Liver (tissue), 9 donors: ENCODE results near the gene UNC13C. TPM values are rescaled to one million over a fixed set of nuclear protein-coding genes. Genes with fewer than 3 reads are reported as not detected.

Experiments used
- DNase-seq: peaks from one replicate; pipeline ENCODE4 v3.0.0-alpha.2; 2017; ENCODE audit warnings: low spot score
- H3K27ac ChIP-seq, 2 donors: one replicate each; pipeline ENCODE4 v1.7.0; 2013; ENCODE audit warnings: inconsistent platforms in 2 of 2, low read length in 2 of 2, control low read depth in 1 of 2, low read depth in 1 of 2, mild to moderate bottlenecking in 1 of 2
- H3K27me3 ChIP-seq, 4 donors: one replicate each; pipeline versions ENCODE4 v1.6.1 to v1.7.0; 2013; ENCODE audit warnings: low read length in 3 of 4, inconsistent platforms in 1 of 4, mild to moderate bottlenecking in 1 of 4, moderate library complexity in 1 of 4; ENCODE audit not compliant: control insufficient read depth in 4 of 4, insufficient read depth in 4 of 4
- H3K36me3 ChIP-seq, 4 donors: one replicate each; pipeline versions ENCODE4 v1.6.1 to v1.7.0; 2013; ENCODE audit warnings: low read length in 3 of 4, mild to moderate bottlenecking in 3 of 4, low read depth in 1 of 4, moderate library complexity in 1 of 4; ENCODE audit not compliant: control insufficient read depth in 4 of 4, insufficient read depth in 3 of 4
- H3K4me1 ChIP-seq, 4 donors: one replicate each; pipeline versions ENCODE4 v1.6.1 to v1.7.0; 2013; ENCODE audit warnings: low read length in 3 of 4, mild to moderate bottlenecking in 3 of 4, moderate library complexity in 1 of 4; ENCODE audit not compliant: control insufficient read depth in 4 of 4, insufficient read depth in 4 of 4
- H3K4me3 ChIP-seq, 3 donors: one replicate each; pipeline versions ENCODE4 v1.6.1 to v1.7.0; 2013; ENCODE audit warnings: low read length in 3 of 3, control low read depth in 1 of 3, low read depth in 1 of 3, mild to moderate bottlenecking in 1 of 3
- H3K9ac ChIP-seq, 2 donors: one replicate each; pipeline ENCODE4 v1.7.0; 2013; ENCODE audit warnings: low read length in 2 of 2, mild to moderate bottlenecking in 2 of 2, moderate library complexity in 2 of 2, control low read depth in 1 of 2, low read depth in 1 of 2
- H3K9me3 ChIP-seq, 4 donors: one replicate each; pipeline versions ENCODE4 v1.6.1 to v1.7.0; 2013; ENCODE audit warnings: low read length in 3 of 4; ENCODE audit not compliant: control insufficient read depth in 4 of 4
- EGR1 ChIP-seq, 2 donors: IDR thresholded peaks; 2 replicates each; pipeline ENCODE4 v1.6.1; 2016 to 2018; ENCODE audit warnings: antibody characterized with exemption in 2 of 2, low read depth in 2 of 2
- FOXA2 ChIP-seq: IDR thresholded peaks from 2 replicates; pipeline ENCODE4 v1.6.1; 2016; ENCODE audit warnings: antibody characterized with exemption
- GABPA ChIP-seq, 2 donors: IDR thresholded peaks in 1 of 2; conservative IDR thresholded peaks in 1 of 2; 2 replicates each; pipeline ENCODE4 v1.6.1; 2016; ENCODE audit warnings: antibody characterized with exemption in 2 of 2, mild to moderate bottlenecking in 1 of 2, moderate library complexity in 1 of 2
- HNF4G ChIP-seq: IDR thresholded peaks from 2 replicates; pipeline ENCODE4 v1.6.1; 2016; ENCODE audit warnings: antibody characterized with exemption
- JUND ChIP-seq, 2 donors: IDR thresholded peaks; 2 replicates each; pipeline ENCODE4 v1.6.1; 2016; ENCODE audit warnings: antibody characterized with exemption in 2 of 2
- RAD21 ChIP-seq, 2 donors: IDR thresholded peaks; 2 replicates each; pipeline ENCODE4 v1.6.1; 2016; ENCODE audit warnings: antibody characterized with exemption in 2 of 2, mild to moderate bottlenecking in 2 of 2
- RXRA ChIP-seq, 2 donors: IDR thresholded peaks; 2 replicates each; pipeline ENCODE4 v1.6.1; 2017 to 2018; ENCODE audit warnings: antibody characterized with exemption in 2 of 2, mild to moderate bottlenecking in 1 of 2
- SP1 ChIP-seq: IDR thresholded peaks from 2 replicates; pipeline ENCODE4 v1.6.1; 2018; ENCODE audit warnings: antibody characterized with exemption, mild to moderate bottlenecking
- TAF1 ChIP-seq: conservative IDR thresholded peaks from 2 replicates; pipeline ENCODE4 v1.6.1; 2016; ENCODE audit warnings: antibody characterized with exemption, mild to moderate bottlenecking
- WGBS: extraction: QIAGEN DNeasy Blood & Tissue Kit; methylation state at CpG from one replicate; pipeline ENCODE4 v1.1.7; 2013; 5-methylcytosine and 5-hydroxymethylcytosine counted together
- polyA plus RNA-seq, 2 donors: library from polyadenylated mRNA; stranded (reverse) in 1 of 2; unstranded in 1 of 2; fragments of 200-250 nt in 1 of 2; fragments of >200 nt in 1 of 2; fragmentation: Nextera tagmentation in 1 of 2; extraction: Ambion mirVana in 1 of 2; gene quantifications; one replicate each; pipeline versions ENCODE4 v1.2.1 to v1.2.3, GENCODE V29; 2013 to 2015
- total RNA-seq, 2 donors: library from RNA; depleted of rRNA; stranded (reverse); fragments of >200 nt; gene quantifications; one replicate each; pipeline ENCODE4 v1.2.3, GENCODE V29; 2014
- TF ChIP-seq, protein P1 (sequence below): IDR thresholded peaks from 2 replicates; pipeline ENCODE4 v1.6.1; 2016; ENCODE audit warnings: antibody characterized with exemption
- TF ChIP-seq, protein P2 (sequence below): IDR thresholded peaks from 2 replicates; pipeline ENCODE4 v1.6.1; 2016; ENCODE audit warnings: antibody characterized with exemption
- TF ChIP-seq, protein P3 (sequence below): IDR thresholded peaks from 2 replicates; pipeline ENCODE4 v1.6.1; 2016; ENCODE audit warnings: antibody characterized with exemption
- TF ChIP-seq, protein P4 (sequence below): IDR thresholded peaks from 2 replicates; pipeline ENCODE4 v1.6.1; 2016; ENCODE audit warnings: antibody characterized with exemption, mild to moderate bottlenecking
- TF ChIP-seq, protein P5 (sequence below): fragments of 150-350 bp; IDR thresholded peaks from 2 replicates; pipeline ENCODE4 v1.5.1; 2017; ENCODE audit warnings: improper control_type of control experiment, low read depth, low read length; ENCODE audit not compliant: missing input control
- donor health status: healthy.
- donor health status: healthy.
- donor health status: healthy.
- donor health status: healthy.
- donor health status: healthy.

The UNC13C gene
- total and polyA plus RNA-seq, 4 donors: 0.19 TPM; not detected in 3

DNA sequence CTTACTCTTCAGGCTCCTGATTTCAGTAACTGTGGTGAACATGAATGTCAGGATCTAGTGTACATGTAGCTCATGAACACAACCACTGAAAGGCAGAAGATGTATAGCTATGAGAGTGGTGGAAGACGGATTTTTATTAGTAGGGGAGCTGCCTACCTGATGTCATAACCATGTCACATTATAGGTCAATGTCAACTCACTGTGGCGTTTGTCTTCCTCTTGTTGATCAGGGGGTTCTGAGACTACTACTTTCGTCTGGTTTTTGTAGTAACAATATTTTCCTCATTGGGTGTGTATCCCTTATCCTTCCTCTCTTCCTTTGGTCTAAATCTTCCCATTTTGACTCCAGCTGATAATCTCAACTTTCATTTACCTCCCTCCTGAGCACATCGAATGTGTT is 7.3 kb downstream of the UNC13C start:
- TF ChIP-seq, protein P1, sequence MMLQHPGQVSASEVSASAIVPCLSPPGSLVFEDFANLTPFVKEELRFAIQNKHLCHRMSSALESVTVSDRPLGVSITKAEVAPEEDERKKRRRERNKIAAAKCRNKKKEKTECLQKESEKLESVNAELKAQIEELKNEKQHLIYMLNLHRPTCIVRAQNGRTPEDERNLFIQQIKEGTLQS: no peak
- TF ChIP-seq, protein P2, sequence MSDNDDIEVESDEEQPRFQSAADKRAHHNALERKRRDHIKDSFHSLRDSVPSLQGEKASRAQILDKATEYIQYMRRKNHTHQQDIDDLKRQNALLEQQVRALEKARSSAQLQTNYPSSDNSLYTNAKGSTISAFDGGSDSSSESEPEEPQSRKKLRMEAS: no peak
- TF ChIP-seq HNF4G (no peak), EGR1 (IDR thresholded peaks at IDR 0.05; ENCODE audit: low read depth in 2 of 2) (no peak), RXRA (IDR thresholded peaks at IDR 0.05) (no peak), JUND (IDR thresholded peaks at IDR 0.05) (no peak), GABPA (IDR thresholded peaks at IDR 0.05 in 1 of 2, conservative IDR thresholded peaks at IDR 0.05 in 1 of 2) (no peak)
- TF ChIP-seq, protein P3, sequence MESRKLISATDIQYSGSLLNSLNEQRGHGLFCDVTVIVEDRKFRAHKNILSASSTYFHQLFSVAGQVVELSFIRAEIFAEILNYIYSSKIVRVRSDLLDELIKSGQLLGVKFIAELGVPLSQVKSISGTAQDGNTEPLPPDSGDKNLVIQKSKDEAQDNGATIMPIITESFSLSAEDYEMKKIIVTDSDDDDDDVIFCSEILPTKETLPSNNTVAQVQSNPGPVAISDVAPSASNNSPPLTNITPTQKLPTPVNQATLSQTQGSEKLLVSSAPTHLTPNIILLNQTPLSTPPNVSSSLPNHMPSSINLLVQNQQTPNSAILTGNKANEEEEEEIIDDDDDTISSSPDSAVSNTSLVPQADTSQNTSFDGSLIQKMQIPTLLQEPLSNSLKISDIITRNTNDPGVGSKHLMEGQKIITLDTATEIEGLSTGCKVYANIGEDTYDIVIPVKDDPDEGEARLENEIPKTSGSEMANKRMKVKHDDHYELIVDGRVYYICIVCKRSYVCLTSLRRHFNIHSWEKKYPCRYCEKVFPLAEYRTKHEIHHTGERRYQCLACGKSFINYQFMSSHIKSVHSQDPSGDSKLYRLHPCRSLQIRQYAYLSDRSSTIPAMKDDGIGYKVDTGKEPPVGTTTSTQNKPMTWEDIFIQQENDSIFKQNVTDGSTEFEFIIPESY: no peak
- TF ChIP-seq, protein P4, sequence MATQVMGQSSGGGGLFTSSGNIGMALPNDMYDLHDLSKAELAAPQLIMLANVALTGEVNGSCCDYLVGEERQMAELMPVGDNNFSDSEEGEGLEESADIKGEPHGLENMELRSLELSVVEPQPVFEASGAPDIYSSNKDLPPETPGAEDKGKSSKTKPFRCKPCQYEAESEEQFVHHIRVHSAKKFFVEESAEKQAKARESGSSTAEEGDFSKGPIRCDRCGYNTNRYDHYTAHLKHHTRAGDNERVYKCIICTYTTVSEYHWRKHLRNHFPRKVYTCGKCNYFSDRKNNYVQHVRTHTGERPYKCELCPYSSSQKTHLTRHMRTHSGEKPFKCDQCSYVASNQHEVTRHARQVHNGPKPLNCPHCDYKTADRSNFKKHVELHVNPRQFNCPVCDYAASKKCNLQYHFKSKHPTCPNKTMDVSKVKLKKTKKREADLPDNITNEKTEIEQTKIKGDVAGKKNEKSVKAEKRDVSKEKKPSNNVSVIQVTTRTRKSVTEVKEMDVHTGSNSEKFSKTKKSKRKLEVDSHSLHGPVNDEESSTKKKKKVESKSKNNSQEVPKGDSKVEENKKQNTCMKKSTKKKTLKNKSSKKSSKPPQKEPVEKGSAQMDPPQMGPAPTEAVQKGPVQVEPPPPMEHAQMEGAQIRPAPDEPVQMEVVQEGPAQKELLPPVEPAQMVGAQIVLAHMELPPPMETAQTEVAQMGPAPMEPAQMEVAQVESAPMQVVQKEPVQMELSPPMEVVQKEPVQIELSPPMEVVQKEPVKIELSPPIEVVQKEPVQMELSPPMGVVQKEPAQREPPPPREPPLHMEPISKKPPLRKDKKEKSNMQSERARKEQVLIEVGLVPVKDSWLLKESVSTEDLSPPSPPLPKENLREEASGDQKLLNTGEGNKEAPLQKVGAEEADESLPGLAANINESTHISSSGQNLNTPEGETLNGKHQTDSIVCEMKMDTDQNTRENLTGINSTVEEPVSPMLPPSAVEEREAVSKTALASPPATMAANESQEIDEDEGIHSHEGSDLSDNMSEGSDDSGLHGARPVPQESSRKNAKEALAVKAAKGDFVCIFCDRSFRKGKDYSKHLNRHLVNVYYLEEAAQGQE: no peak
- WGBS: 73% methylated on average over 4 of the region's 4 CpGs

DNA sequence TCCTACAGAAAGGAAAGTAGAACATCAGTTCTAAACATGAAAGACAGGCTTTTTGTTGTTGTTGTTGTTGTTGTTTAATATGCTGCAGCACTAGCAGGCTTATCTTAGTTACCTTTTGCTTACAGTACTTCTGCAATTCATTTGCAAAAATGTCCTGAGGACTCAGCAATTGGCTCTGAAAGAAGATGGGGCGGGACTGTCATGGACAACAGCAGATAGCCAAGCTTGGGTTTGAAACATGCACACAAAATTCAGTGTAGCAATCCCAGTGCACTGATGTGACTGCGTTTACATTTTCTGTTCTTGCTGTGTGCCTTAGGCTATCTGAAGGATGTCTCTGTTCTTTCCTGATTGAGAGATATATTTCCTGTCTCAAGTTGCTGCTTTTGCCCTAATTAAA is 9.2 kb downstream of the UNC13C start:
- WGBS: 77% methylated on average over 2 of the region's 2 CpGs
- peaks cover 0 to 4% (median 2%) of the 10 kb centered on the region in 4 donors for H3K9me3 ChIP-seq
- no peaks in the 10 kb centered on the region for H3K4me1 ChIP-seq
- H3K27ac ChIP-seq: no peak overlapping the region
- TF ChIP-seq, protein P5, sequence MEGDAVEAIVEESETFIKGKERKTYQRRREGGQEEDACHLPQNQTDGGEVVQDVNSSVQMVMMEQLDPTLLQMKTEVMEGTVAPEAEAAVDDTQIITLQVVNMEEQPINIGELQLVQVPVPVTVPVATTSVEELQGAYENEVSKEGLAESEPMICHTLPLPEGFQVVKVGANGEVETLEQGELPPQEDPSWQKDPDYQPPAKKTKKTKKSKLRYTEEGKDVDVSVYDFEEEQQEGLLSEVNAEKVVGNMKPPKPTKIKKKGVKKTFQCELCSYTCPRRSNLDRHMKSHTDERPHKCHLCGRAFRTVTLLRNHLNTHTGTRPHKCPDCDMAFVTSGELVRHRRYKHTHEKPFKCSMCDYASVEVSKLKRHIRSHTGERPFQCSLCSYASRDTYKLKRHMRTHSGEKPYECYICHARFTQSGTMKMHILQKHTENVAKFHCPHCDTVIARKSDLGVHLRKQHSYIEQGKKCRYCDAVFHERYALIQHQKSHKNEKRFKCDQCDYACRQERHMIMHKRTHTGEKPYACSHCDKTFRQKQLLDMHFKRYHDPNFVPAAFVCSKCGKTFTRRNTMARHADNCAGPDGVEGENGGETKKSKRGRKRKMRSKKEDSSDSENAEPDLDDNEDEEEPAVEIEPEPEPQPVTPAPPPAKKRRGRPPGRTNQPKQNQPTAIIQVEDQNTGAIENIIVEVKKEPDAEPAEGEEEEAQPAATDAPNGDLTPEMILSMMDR: no peak
- TF ChIP-seq, protein P3: no peak
- TF ChIP-seq SP1 (no peak), GABPA (IDR thresholded peaks at IDR 0.05 in 1 of 2, conservative IDR thresholded peaks at IDR 0.05 in 1 of 2) (no peak), FOXA2 (no peak), RAD21 (IDR thresholded peaks at IDR 0.05) (no peak), EGR1 (IDR thresholded peaks at IDR 0.05; ENCODE audit: low read depth in 2 of 2) (no peak), TAF1 (no peak), HNF4G (no peak)
- TF ChIP-seq, protein P2: no peak
- H3K4me3 ChIP-seq: no peak overlapping the region
- H3K36me3 ChIP-seq: no peaks in the 10 kb centered on the region
- DNase-seq: no peak
- peaks cover 0 to 9% (median 0%) of the 10 kb centered on the region in 4 donors for H3K27me3 ChIP-seq
- H3K9ac ChIP-seq: no peak overlapping the region

More for the DNA sequence above, 7.3 kb downstream of the UNC13C start:
- H3K4me3 ChIP-seq: no peak overlapping the region
- H3K9ac ChIP-seq: no peak overlapping the region
- H3K27me3 ChIP-seq: peaks cover 0 to 9% (median 0%) of the 10 kb centered on the region in 4 donors
- no peaks in the 10 kb centered on the region for H3K36me3 ChIP-seq
- no peak for DNase-seq
- H3K27ac ChIP-seq: no peak overlapping the region
- H3K4me1 ChIP-seq: no peaks in the 10 kb centered on the region
- no peaks in the 10 kb centered on the region for H3K9me3 ChIP-seq
